ENCODE measurements around the gene ACTA2.

DNA sequence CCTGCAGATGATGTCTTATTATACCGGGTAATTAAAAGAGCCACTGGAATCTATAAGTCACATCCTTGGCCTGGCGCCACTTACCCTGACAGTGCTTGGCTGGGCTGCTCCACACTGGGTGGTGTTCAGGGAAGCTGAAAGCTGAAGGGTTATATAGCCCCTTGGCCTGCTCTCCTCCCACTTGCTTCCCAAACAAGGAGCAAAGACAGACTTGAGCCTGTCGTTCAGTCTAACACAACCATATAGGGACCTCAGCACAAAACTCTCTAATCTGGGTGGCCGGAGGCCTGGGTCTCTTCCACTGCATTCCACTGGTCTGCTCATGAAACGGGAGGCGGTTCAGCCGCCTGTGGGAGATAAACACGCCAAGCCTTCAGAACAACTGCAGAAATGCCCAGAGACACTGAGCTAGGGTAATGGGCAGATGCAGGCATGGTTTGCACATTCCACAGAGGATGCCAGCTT is at the start of gene ACTA2:
- no peak for TF ChIP-seq ARNT (IDR thresholded peaks at IDR 0.05)
- no peak for TF ChIP-seq TARDBP (IDR thresholded peaks at IDR 0.05)
- TF ChIP-seq ELF4 (IDR thresholded peaks at IDR 0.05): no peak
- TF ChIP-seq FOXM1 (IDR thresholded peaks at IDR 0.05; ENCODE audit: borderline replicate concordance): no peak
- TF ChIP-seq BHLHE40 (IDR thresholded peaks at IDR 0.05; ENCODE audit: borderline replicate concordance): no peak
- no peak for TF ChIP-seq FOXK2 (IDR thresholded peaks at IDR 0.05)
- TF ChIP-seq LEF1 (IDR thresholded peaks at IDR 0.05; ENCODE audit: borderline replicate concordance): no peak
- TF ChIP-seq ZNF384 (IDR thresholded peaks at IDR 0.05): no peak
- TF ChIP-seq SP1 (IDR thresholded peaks at IDR 0.05): no peak
- TF ChIP-seq FOXA1 (IDR thresholded peaks at IDR 0.05): no peak
- TF ChIP-seq L3MBTL2 (conservative IDR thresholded peaks at IDR 0.05): no peak
- TF ChIP-seq SUZ12 (IDR thresholded peaks at IDR 0.05): no peak
- TF ChIP-seq NFRKB (IDR thresholded peaks at IDR 0.05): no peak

Measured in HEK293T (cell line).